Mammary epithelial cell (primary cell): ENCODE measurements around the gene LTB4R2.

Source experiments
- CTCF ChIP-seq, 2 donors: IDR thresholded peaks in 1 of 2; conservative IDR thresholded peaks in 1 of 2; 2 replicates each; pipeline ENCODE4 v1.5.1; 2011 to 2012; ENCODE audit warnings: inconsistent platforms in 2 of 2, low read length in 2 of 2, mild to moderate bottlenecking in 2 of 2, control low read depth in 1 of 2, low read depth in 1 of 2; ENCODE audit not compliant: insufficient read depth in 1 of 2; ENCODE audit errors: extremely low read depth in 1 of 2
- EZH2 ChIP-seq: IDR thresholded peaks from 2 replicates; pipeline ENCODE4 v1.6.1; 2012; ENCODE audit warnings: low read length, inconsistent platforms, borderline replicate concordance

- TF ChIP-seq CTCF (conservative IDR thresholded peaks at IDR 0.05 in 1 of 2, IDR thresholded peaks at IDR 0.05 in 1 of 2; ENCODE audit: extremely low read depth in 1 of 2, insufficient read depth in 1 of 2, low read depth in 1 of 2, low read length in 2 of 2) (no peak), EZH2 (no peak)
These were observed 1.4 kb upstream of the LTB4R2 start for GRCh38 chr14:24308342-24309124.
